ENCODE results near the gene MAP9. TPM values are rescaled to one million over a fixed set of nuclear protein-coding genes. Genes with fewer than 3 reads are reported as not detected.

Gene MAP9
- total RNA-seq, 3 donors from 2014 or later, result 8.5 to 11.9 (median 8.8) TPM

- H3K36me3 ChIP-seq, result no peaks in the 10 kb centered on the region
- H3K9me3 ChIP-seq, result no peaks in the 10 kb centered on the region
- intact Hi-C loops (cut with DNase I; ENCODE audit: low total_unique reads), result no loop called here
- H3K4me3 ChIP-seq, result no peak overlapping the region
- DNase-seq (ENCODE audit: low spot score in 2 of 2), result no peak
- H3K27ac ChIP-seq, result no peak overlapping the region
- no peaks in the 10 kb centered on the region for H3K27me3 ChIP-seq
- no peaks in the 10 kb centered on the region for H3K4me1 ChIP-seq
- TF ChIP-seq, protein P1, sequence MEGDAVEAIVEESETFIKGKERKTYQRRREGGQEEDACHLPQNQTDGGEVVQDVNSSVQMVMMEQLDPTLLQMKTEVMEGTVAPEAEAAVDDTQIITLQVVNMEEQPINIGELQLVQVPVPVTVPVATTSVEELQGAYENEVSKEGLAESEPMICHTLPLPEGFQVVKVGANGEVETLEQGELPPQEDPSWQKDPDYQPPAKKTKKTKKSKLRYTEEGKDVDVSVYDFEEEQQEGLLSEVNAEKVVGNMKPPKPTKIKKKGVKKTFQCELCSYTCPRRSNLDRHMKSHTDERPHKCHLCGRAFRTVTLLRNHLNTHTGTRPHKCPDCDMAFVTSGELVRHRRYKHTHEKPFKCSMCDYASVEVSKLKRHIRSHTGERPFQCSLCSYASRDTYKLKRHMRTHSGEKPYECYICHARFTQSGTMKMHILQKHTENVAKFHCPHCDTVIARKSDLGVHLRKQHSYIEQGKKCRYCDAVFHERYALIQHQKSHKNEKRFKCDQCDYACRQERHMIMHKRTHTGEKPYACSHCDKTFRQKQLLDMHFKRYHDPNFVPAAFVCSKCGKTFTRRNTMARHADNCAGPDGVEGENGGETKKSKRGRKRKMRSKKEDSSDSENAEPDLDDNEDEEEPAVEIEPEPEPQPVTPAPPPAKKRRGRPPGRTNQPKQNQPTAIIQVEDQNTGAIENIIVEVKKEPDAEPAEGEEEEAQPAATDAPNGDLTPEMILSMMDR (IDR thresholded peaks at IDR 0.05), result peak in 2 of 3 donors; percentile 10 to 22
- TF ChIP-seq POLR2A (IDR thresholded peaks at IDR 0.05), result no peak
These were observed 27.1 kb upstream of the MAP9 start for GRCh38 chr4:155403886-155404285.

- Histone ChIP-seq H3K27me3 (no peaks in the 10 kb centered on the region), H3K27ac (no peak overlapping the region), H3K4me3 (no peak overlapping the region), H3K36me3 (no peaks in the 10 kb centered on the region), H3K9me3 (no peaks in the 10 kb centered on the region), H3K4me1 (no peaks in the 10 kb centered on the region)
- TF ChIP-seq POLR2AphosphoS5 (IDR thresholded peaks at IDR 0.05) (no peak), POLR2A (IDR thresholded peaks at IDR 0.05) (no peak)
- TF ChIP-seq, protein P1 (IDR thresholded peaks at IDR 0.05), result no peak
- DNase-seq (ENCODE audit: low spot score in 2 of 2), result no peak
- intact Hi-C loops (cut with DNase I; ENCODE audit: low total_unique reads), result no loop called here
These were observed 26.2 kb upstream of the MAP9 start for GRCh38 chr4:155402941-155403340.

GRCh38 chr4:155400893-155401292 lies 24.1 kb upstream of the MAP9 start:
- no peak overlapping the region for H3K4me3 ChIP-seq
- no peaks in the 10 kb centered on the region for H3K4me1 ChIP-seq
- no peaks in the 10 kb centered on the region for H3K27me3 ChIP-seq
- no peaks in the 10 kb centered on the region for H3K9me3 ChIP-seq
- H3K27ac ChIP-seq, result no peak overlapping the region
- TF ChIP-seq, protein P1 (IDR thresholded peaks at IDR 0.05), result no peak
- TF ChIP-seq POLR2AphosphoS5 (IDR thresholded peaks at IDR 0.05) (no peak), POLR2A (IDR thresholded peaks at IDR 0.05) (no peak)
- intact Hi-C loops (cut with DNase I; ENCODE audit: low total_unique reads), result no loop called here
- H3K36me3 ChIP-seq, result no peaks in the 10 kb centered on the region
- no peak for DNase-seq (ENCODE audit: low spot score in 2 of 2)

- H3K27ac ChIP-seq, result no peak overlapping the region
- intact Hi-C loops (cut with DNase I; ENCODE audit: low total_unique reads), result no loop called here
- no peak for DNase-seq (ENCODE audit: low spot score in 2 of 2)
These were observed 23.4 kb upstream of the MAP9 start for GRCh38 chr4:155399974-155400697.

More at GRCh38 chr4:155399974-155400697, 23.4 kb upstream of the MAP9 start:
- Histone ChIP-seq H3K36me3 (no peaks in the 10 kb centered on the region), H3K4me1 (no peaks in the 10 kb centered on the region), H3K4me3 (no peak overlapping the region), H3K27me3 (no peaks in the 10 kb centered on the region), H3K9me3 (no peaks in the 10 kb centered on the region)
- TF ChIP-seq POLR2AphosphoS5 (IDR thresholded peaks at IDR 0.05) (no peak), POLR2A (IDR thresholded peaks at IDR 0.05) (no peak)
- TF ChIP-seq, protein P1 (IDR thresholded peaks at IDR 0.05), result no peak

Data from breast epithelium (tissue), 4 donors.